ENCODE measurements around the gene HMCN1.

Gene HMCN1

DNA sequence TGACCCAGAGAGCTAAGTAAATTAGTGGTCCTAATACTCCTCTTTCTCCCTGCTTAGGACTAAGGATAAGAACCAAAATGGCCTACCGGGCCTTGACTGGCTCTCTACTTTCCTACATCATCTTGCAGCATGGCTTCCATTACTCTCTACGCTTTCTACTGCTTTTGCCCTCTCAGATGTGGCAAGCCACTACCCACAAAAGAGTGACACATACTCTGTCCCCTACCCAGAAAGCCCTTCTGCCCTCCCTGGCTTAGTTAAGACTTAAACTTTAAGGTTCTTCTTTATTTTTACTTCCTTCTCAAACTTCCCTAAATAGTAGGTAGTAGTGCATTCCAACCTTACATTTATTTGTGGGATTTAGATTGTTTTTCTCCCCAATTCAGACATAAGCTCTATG lies 412.8 kb downstream of the HMCN1 start:
- no peak for TF ChIP-seq CTCF (IDR thresholded peaks at IDR 0.05)

DNA sequence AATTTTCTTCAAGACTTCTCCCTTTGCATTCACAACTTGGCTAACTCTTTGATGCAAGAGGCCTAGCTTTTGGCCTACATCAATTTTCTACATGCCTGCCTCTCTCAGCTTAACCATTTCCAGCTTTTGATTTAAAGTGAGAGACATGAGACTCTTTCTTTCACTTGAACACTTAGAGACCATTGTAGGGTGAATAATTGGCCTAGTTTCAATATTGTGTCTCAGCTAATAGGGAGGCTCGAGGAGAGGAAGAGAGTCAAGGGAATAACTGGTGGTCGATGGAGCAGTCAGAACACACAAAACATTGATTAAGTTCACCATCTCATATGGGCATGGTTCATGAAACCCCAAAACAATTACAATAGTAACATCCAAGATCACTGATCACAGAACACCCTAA lies 415.4 kb downstream of the HMCN1 start:
- TF ChIP-seq CTCF (IDR thresholded peaks at IDR 0.05): no peak

- no peak for TF ChIP-seq CTCF (IDR thresholded peaks at IDR 0.05)
Measured at GRCh38 chr1:186152227-186152619, 418.0 kb downstream of the HMCN1 start.

DNA sequence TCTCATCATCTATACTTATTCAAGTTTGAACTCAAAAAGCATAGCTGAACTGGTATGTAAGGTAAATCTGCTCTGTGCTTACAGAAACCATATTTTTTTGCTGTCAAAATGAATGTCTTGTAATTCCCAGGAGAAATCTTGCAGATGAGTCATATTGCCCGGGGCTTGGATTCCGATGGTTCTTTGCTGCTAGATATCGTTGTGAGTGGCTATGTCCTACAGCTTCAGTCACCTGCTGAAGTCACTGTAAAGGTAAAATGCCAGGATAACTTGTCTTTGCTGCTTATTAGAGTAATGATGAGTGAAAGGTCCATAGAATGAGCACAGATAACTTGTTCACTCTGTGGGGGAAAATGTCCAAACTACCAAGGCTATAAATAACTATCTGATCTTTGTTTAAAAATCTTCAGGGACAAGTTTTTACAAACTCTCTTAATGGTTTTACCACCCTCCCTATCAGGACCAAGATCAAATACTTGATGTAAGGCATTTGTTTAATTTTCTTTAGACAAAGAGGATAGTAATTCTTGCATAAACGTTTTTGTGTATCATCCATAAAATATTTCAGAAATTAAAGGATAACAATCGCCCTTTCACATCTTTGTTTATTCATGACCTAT lies 418.5 kb downstream of the HMCN1 start:
- no peak for TF ChIP-seq CTCF (IDR thresholded peaks at IDR 0.05)

GRCh38 chr1:186154651-186155050 lies 420.5 kb downstream of the HMCN1 start:
- no peak for TF ChIP-seq CTCF (IDR thresholded peaks at IDR 0.05)

- TF ChIP-seq CTCF (IDR thresholded peaks at IDR 0.05): peak; percentile 73
Measured at GRCh38 chr1:186155594-186155993, 421.4 kb downstream of the HMCN1 start.

GRCh38 chr1:186164773-186165172 lies 430.6 kb downstream of the HMCN1 start:
- TF ChIP-seq CTCF (IDR thresholded peaks at IDR 0.05): no peak

- TF ChIP-seq CTCF (IDR thresholded peaks at IDR 0.05): no peak
Measured at GRCh38 chr1:186165303-186165702, 431.1 kb downstream of the HMCN1 start.
